GM21825 (cell line): Measurements from ENCODE around the gene VSTM1.

ENCODE experiments used
- ATAC-seq: cut with Tn5 transposase; IDR thresholded peaks from one replicate; pipeline ENCODE4 v1.9.1; 2021; ENCODE audit warnings: mild to moderate bottlenecking, moderate library complexity; ENCODE audit not compliant: unreplicated experiment

Gene VSTM1

DNA sequence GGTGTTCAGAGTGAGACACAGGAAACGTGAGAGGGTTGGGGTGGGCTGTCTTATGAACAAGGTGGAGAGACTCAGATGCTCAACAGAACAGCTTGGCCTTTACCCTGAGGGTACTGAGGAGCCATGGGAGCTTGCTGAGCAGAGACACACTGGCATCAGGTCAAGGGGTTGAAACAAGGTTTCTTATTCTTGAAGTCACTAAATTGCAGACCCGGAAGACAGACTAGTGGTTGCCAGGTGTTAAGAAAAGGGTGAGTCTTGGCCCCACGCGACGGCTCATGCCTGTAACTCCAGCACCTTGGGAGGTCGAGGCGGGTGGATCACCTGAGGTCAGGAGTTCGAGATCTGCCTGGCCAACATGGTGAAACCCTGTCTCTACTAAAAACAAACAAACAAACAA, 49.8 kb downstream of the VSTM1 start:
- ATAC-seq, result no peak

DNA sequence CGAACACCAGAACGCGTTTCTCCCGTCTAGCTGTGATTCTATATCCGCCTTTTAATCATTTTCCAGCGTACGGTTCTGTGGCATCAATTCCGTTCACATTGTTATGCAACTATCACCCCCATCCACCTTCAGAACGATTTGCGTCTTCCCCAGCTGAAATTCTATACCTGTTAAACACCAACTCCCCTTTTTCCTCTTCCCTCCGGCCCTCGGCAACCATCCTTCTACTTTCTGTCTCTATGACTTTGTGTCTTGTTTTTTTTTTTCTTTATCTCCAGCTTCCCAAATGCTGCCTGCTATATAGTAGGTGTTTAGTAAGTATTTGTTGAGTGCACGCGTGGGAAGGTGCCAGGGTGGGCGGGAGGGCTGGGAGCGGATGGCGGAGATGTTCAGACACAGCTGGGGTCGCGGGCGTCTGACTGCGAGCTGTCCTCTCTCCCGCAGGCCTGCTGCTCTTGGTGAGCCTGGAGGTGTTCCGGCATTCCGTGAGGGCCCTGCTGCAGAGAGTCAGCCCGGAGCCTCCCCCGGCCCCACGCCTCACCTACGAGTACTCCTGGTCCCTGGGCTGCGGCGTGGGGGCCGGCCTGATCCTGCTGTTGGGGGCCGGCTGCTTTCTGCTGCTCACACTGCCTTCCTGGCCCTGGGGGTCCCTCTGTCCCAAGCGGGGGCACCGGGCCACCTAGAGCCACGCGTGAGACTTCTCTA, 52.0 kb downstream of the VSTM1 start:
- no peak for ATAC-seq

DNA sequence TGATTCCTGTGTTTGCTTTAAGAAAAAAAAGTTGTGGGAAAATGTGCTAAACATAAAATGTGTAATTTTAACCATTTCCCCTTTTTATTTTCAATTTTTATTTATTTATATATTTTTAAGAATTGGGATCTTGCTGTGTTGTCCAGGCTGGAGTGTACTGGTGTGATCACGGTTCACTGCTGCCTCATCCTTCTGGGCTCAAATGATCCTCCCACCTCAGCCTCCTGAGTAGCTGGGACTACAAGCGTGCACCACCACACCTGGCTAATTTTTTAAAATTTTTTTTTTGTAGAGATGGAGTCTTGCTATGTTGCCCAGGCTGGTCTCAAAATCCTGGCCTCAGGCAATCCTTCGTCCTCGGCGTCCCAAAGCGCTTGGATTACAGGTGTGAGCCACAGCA, 53.2 kb downstream of the VSTM1 start:
- no peak for ATAC-seq

DNA sequence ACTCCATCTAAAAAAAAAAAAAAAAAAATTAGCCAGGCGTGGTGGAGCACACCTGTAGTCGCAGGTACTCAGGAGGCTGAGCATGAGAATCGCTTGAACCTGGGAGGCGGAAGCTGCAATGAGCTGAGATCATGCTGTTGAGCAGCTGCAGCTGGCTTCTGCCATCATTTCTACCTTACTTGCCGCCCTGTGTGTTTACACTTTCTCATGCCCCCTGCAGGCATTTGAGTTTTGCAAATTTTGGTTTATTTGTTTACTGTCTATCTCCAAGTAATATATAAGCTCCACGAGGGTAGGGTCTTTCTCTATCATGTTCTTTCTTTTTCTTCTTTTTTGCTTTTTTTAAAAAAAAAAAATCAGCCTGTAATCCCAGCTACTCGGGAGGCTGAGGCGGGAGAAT, 54.3 kb downstream of the VSTM1 start:
- ATAC-seq, result no peak

DNA sequence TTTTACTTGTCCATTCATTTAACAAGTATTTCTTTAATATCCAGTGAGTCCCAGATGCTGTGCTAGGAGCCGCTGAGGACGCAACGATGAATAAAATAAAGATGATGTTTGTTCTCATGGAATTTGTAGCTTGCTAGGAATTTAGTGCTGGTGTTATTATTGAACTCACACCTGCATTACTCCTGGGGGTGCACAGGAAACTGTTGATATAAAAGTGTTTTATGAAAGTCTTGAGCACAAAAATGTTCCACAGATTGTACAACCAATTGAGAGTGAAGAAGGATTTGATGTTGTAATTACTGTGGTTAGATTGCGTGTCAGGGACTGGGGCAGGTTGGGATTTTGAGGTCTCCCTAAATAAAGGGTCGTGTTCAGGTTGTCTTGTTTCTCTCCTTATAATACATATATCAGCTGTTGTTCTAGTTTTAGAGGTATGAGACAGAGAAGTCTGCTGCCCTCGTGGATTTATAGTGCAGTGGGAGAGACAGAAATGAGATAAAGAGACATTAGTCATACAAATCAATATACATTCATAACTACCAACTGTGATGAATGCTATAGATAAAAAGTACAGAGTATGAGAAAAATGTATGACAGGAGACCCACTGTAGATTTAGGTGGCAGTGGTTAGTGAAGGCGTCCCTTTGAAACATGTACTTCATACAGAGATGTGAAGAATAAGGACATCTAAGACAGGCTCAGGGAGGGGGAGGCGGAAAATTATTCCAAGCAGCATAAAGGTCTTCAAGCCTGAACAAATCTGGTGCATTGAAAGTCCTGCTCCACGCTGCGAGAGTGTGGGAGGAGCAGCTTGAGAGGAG, 61.0 kb downstream of the VSTM1 start:
- ATAC-seq, result no peak

DNA sequence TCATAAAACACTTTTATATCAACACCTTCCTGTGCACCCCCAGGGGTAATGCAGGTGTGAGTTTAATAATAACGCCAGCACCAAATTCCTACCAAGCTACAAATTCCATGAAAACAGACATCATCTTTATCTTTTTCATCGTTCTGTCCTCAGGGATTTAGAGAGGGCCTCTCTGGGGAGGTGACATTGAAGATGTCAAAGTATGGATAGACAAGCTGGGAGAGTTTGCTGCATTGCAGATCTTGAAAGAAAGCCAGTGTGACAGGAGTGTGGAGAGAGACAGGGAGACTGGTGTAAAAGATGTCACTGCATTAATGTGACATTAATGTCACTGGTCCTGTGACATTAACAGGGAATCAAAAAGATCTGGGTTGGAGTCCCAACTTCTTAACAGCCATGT, 62.2 kb downstream of the VSTM1 start:
- no peak for ATAC-seq

DNA sequence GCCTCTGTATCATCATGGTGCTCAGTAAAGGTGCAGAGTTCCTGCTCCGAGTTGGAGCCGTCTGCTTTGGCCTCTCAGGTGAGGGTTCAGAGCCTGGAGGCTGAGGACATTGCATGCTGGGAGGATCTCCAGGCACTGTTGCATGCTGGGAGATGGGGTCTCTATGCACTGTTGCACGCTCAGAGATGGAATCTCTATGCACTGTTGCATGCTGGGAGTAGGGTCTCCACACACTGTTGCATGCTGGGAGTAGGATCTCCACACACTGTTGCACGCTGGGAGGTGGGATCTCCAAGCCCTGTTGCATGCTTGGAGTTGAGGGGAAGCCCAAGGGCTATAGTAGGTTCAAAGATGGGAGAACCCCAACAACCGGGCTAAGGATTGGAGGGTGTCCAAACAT, 64.0 kb downstream of the VSTM1 start:
- no peak for ATAC-seq

DNA sequence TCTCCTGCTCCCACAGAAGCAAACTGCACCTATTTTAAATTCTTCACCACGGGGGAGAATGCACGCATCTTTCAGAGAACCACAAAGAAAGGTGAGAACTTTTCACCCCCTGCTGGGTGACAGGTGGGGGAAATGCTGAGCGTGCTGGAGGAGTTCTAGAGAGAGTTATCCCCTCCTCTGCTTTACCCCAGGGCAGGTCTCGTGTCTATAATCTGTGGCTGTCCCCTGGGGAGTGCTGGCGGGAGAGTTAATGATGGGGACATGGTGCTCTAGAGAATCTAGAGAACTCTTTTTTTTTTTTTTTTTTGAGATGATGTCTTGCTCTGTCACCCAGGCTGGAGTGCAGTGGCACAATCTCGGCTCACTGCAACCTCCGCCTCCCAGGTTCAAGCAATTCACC, 65.5 kb downstream of the VSTM1 start:
- ATAC-seq, result no peak

DNA sequence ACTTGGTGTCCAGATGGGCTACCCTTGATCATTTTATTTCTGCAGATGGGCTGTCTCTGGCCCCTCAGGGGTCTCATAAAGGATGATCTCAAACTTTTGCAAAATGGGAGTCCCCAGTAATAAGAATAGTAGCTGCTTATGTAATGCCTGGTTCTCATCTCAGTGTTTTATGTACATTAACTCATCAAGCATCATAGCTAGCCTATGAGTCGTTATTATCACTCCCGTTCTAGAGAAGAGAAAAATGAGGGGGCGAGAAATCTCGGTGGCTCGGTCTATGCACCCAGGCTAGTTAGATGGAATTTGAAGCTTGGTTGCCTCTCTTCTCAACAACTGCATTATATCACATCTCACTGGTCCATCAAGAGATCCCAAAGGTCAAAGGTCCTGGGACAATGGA, 68.9 kb downstream of the VSTM1 start:
- ATAC-seq, result no peak

DNA sequence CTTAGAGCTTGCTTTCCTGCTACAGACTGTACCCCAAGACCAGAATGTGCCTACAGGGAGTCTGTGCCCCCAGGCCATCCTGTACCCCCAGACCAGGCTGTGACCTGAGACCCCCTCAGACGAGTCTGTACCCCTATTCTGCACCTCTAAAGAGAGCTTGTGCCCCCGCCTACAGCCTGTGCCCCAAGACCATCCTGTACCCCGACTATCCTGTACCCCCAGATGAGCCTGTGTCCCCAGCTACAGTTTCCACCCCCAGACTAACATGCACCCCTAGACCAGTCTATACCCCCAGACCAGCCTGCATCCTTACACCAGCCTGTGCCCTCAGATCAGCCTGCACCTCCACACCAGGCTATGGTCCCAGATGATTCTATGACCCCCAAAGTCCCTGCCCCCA, 70.2 kb downstream of the VSTM1 start:
- ATAC-seq, result no peak

DNA sequence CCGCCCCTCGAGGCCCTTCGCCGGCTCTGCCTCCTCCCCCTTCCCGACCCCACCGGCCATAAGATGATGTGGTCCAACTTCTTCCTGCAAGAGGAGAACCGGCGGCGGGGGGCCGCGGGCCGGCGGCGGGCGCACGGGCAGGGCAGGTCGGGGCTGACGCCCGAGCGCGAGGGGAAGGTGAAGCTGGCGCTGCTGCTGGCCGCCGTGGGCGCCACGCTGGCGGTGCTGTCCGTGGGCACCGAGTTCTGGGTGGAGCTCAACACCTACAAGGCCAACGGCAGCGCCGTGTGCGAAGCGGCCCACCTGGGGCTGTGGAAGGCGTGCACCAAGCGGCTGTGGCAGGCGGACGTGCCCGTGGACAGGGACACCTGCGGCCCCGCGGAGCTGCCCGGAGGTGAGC, 70.9 kb downstream of the VSTM1 start:
- no peak for ATAC-seq

DNA sequence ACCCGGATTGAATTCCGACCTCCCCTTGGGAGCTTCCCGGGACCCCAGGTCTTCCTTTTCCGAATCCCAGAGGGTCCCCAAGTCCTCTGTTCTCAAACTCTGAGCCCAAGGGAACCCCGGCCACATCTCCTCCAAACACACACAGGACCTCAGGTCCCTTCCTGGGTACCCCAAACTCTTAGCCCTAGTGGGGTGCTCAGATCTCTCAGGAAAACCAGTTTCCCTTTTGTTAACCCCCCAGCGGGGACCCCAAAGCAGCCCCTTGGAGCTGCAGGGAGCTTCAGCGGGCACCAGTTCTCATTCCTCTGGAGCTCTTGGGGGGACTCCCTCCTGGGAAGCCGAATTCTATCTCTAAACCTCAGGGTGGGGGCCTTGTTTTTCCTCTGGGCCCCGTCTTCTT, 71.5 kb downstream of the VSTM1 start:
- no peak for ATAC-seq

DNA sequence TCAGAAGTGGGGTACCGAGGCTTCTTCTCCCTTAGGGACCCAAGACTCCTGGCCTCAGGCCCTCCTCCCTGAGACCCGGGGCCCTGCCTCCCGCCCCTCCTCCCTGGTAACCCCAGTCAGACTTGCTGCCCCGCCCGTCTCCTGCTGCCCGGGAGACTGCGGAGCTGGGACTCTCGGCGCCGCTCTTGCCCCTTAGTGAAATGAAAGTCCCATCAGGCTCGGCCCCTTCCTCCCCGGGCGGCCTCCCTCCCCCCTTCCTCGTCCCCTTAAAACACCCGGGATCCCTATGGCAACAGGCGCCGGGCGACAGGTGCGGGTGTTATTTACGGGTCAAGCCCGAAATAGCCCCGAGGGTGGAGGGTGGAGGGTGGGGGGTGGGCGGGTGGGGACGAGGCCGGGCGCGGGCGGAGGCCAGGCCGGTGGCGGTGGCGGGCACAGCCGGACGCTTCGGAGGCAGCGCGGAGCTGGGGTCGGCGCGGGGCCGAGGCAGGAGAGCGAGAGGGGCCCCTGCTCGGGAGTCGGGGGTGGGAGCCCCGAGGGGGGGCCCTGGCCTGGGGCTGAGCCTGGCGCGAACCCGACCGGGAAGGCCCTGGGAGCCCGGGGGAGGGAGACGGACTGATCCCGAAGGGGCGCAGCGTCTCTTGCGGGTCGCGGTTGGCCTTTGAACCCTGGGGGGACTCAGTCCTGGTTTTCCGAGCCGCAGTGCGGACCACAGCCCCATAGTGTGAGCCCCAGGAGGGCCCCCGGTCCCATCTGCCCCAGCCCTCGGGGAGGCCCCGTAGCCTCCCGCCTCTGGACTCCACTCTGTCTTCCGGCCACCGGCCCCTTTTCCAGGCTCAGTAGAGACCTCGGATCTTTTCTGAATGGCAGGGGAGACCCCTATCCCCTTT, 72.2 kb downstream of the VSTM1 start, which contains the start of gene CACNG6:
Gene CACNG6 (plus strand): TSS at position 414 of the 890 bp plus-strand sequence. CDS start 1,241 bp downstream, outside the sequence.
- ATAC-seq, result no peak
